Dendritic cell treated with granulocyte-macrophage colony-stimulating factor and Interleukin-4, amounts not matched to agents 40 ng/mL and 50 ng/mL, for 4 days (primary cell): Measurements from ENCODE around the gene RFNG.
A peak's percentile ranks its signal among the peaks of the same experiment; 100 is the strongest.

Experiments used
- H3K27ac Mint-ChIP-seq: one replicate; pipeline ENCODE4 v1.8.0; 2022; ENCODE audit warnings: mild to moderate bottlenecking, mixed read lengths
- H3K27me3 Mint-ChIP-seq: one replicate; pipeline ENCODE4 v1.8.0; 2022; ENCODE audit warnings: mild to moderate bottlenecking, mixed read lengths
- H3K36me3 Mint-ChIP-seq: one replicate; pipeline ENCODE4 v1.8.0; 2022; ENCODE audit warnings: low read depth, mixed read lengths
- H3K4me1 Mint-ChIP-seq: one replicate; pipeline ENCODE4 v1.8.0; 2022; ENCODE audit warnings: low read depth, mixed read lengths
- H3K4me3 Mint-ChIP-seq: one replicate; pipeline ENCODE4 v1.8.0; 2022; ENCODE audit warnings: mild to moderate bottlenecking, moderate library complexity, mixed read lengths
- H3K9me3 Mint-ChIP-seq: one replicate; pipeline ENCODE4 v1.8.0; 2022; ENCODE audit warnings: mixed read lengths
- intact Hi-C: fragments of 100-400 bp; cut with micrococcal nuclease; formaldehyde crosslinking; loops from one replicate; pipeline ENCODE4 v1.15.0; 2022

The RFNG gene

GRCh38 chr17:82021107-82021899, 30.3 kb downstream of the RFNG start:
- Mint-ChIP-seq H3K36me3 (peaks cover 54% of the 10 kb centered on the region), H3K4me1 (peaks cover 40% of the 10 kb centered on the region), H3K27ac (peak overlapping the region; percentile 80), H3K9me3 (no peaks in the 10 kb centered on the region), H3K4me3 (peak overlapping the region; percentile 84), H3K27me3 (no peaks in the 10 kb centered on the region)
- intact Hi-C loops: loop anchor here (1.0 kb wide), 1 partner anchor 62 kb away; no protein-coding TSS in a partner anchor

- intact Hi-C loops: loop anchor here (1.0 kb wide), 1 partner anchor 61 kb away; no protein-coding TSS in a partner anchor
- no peak overlapping the region for H3K27ac Mint-ChIP-seq
- H3K4me3 Mint-ChIP-seq: no peak overlapping the region
- H3K4me1 Mint-ChIP-seq: peaks cover 35% of the 10 kb centered on the region
- H3K36me3 Mint-ChIP-seq: peaks cover 53% of the 10 kb centered on the region
- H3K9me3 Mint-ChIP-seq: no peaks in the 10 kb centered on the region
- no peaks in the 10 kb centered on the region for H3K27me3 Mint-ChIP-seq
Measured at GRCh38 chr17:82020572-82021106, 31.0 kb downstream of the RFNG start.

GRCh38 chr17:82019690-82020571, 31.7 kb downstream of the RFNG start:
- intact Hi-C loops: no loop called here
- H3K27ac Mint-ChIP-seq: no peak overlapping the region
- no peaks in the 10 kb centered on the region for H3K9me3 Mint-ChIP-seq
- H3K4me3 Mint-ChIP-seq: no peak overlapping the region
- peaks cover 35% of the 10 kb centered on the region for H3K4me1 Mint-ChIP-seq
- H3K27me3 Mint-ChIP-seq: no peaks in the 10 kb centered on the region
- H3K36me3 Mint-ChIP-seq: peaks cover 53% of the 10 kb centered on the region

GRCh38 chr17:82018989-82019689, 32.5 kb downstream of the RFNG start:
- Mint-ChIP-seq H3K27me3 (no peaks in the 10 kb centered on the region), H3K36me3 (peaks cover 57% of the 10 kb centered on the region), H3K4me1 (peaks cover 31% of the 10 kb centered on the region), H3K27ac (no peak overlapping the region), H3K9me3 (no peaks in the 10 kb centered on the region), H3K4me3 (no peak overlapping the region)
- intact Hi-C loops: no loop called here

- H3K27ac Mint-ChIP-seq: no peak overlapping the region
- H3K36me3 Mint-ChIP-seq: peaks cover 65% of the 10 kb centered on the region
- intact Hi-C loops: no loop called here
- H3K4me1 Mint-ChIP-seq: peaks cover 24% of the 10 kb centered on the region
- no peak overlapping the region for H3K4me3 Mint-ChIP-seq
- H3K9me3 Mint-ChIP-seq: no peaks in the 10 kb centered on the region
- no peaks in the 10 kb centered on the region for H3K27me3 Mint-ChIP-seq
Measured at GRCh38 chr17:82018152-82018988, 33.2 kb downstream of the RFNG start.

- Mint-ChIP-seq H3K27me3 (no peaks in the 10 kb centered on the region), H3K9me3 (no peaks in the 10 kb centered on the region), H3K4me3 (no peak overlapping the region), H3K4me1 (peaks cover 24% of the 10 kb centered on the region), H3K36me3 (peaks cover 69% of the 10 kb centered on the region), H3K27ac (no peak overlapping the region)
- intact Hi-C loops: no loop called here
Measured at GRCh38 chr17:82017612-82018151, 33.9 kb downstream of the RFNG start.

GRCh38 chr17:82016875-82017459, 34.6 kb downstream of the RFNG start:
- Mint-ChIP-seq H3K4me1 (peaks cover 22% of the 10 kb centered on the region), H3K9me3 (no peaks in the 10 kb centered on the region), H3K27me3 (no peaks in the 10 kb centered on the region), H3K36me3 (peaks cover 69% of the 10 kb centered on the region), H3K27ac (no peak overlapping the region), H3K4me3 (no peak overlapping the region)
- intact Hi-C loops: no loop called here

GRCh38 chr17:82016061-82016874, 35.3 kb downstream of the RFNG start:
- Mint-ChIP-seq H3K4me3 (no peak overlapping the region), H3K27ac (no peak overlapping the region), H3K4me1 (peaks cover 15% of the 10 kb centered on the region), H3K36me3 (peaks cover 75% of the 10 kb centered on the region), H3K9me3 (no peaks in the 10 kb centered on the region), H3K27me3 (no peaks in the 10 kb centered on the region)
- intact Hi-C loops: no loop called here

- Mint-ChIP-seq H3K36me3 (peaks cover 82% of the 10 kb centered on the region), H3K27ac (no peak overlapping the region), H3K27me3 (no peaks in the 10 kb centered on the region), H3K4me3 (no peak overlapping the region), H3K9me3 (no peaks in the 10 kb centered on the region), H3K4me1 (peaks cover 7% of the 10 kb centered on the region)
- intact Hi-C loops: no loop called here
Measured at GRCh38 chr17:82015311-82015971, 36.2 kb downstream of the RFNG start.

- Mint-ChIP-seq H3K4me1 (peaks cover 2% of the 10 kb centered on the region), H3K9me3 (no peaks in the 10 kb centered on the region), H3K27me3 (no peaks in the 10 kb centered on the region), H3K36me3 (peaks cover 82% of the 10 kb centered on the region), H3K27ac (no peak overlapping the region), H3K4me3 (no peak overlapping the region)
- intact Hi-C loops: no loop called here
Measured at GRCh38 chr17:82014971-82015310, 36.7 kb downstream of the RFNG start.

GRCh38 chr17:82014432-82014831, 37.2 kb downstream of the RFNG start:
- no peaks in the 10 kb centered on the region for H3K9me3 Mint-ChIP-seq
- intact Hi-C loops: no loop called here
- H3K4me1 Mint-ChIP-seq: no peaks in the 10 kb centered on the region
- H3K27ac Mint-ChIP-seq: no peak overlapping the region
- no peak overlapping the region for H3K4me3 Mint-ChIP-seq
- peaks cover 86% of the 10 kb centered on the region for H3K36me3 Mint-ChIP-seq
- H3K27me3 Mint-ChIP-seq: no peaks in the 10 kb centered on the region
